ENCODE measurements around the gene CEP57L1. TPM values are rescaled to one million over a fixed set of nuclear protein-coding genes. Genes with fewer than 3 reads are reported as not detected.
"Not testable (repeated sequence)": the region's sequence is repeated elsewhere in the genome, so short reads cannot be mapped to it uniquely, and the experiment has no call there.

The CEP57L1 gene
- total RNA-seq, 1 experiment from 2014 or later, result 77.3 TPM

- DNase-seq (ENCODE audit: low read depth), result peak; percentile 68
Observed at GRCh38 chr6:109073344-109074132, 21.8 kb upstream of the CEP57L1 start.

DNA sequence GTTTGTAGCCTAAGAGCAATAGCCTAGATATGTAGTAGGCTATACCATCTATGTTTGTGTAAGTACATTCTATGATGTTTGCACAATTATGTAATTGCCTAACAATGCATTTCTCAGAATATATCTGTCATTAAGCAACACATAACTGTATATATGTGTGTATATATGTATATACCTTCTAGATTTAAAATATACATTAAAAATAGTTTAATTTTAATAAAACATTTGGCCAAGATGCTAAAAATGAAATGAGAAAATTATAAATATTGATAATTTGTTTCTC lies 21.2 kb upstream of the CEP57L1 start:
- no peak for DNase-seq (ENCODE audit: low read depth)

DNA sequence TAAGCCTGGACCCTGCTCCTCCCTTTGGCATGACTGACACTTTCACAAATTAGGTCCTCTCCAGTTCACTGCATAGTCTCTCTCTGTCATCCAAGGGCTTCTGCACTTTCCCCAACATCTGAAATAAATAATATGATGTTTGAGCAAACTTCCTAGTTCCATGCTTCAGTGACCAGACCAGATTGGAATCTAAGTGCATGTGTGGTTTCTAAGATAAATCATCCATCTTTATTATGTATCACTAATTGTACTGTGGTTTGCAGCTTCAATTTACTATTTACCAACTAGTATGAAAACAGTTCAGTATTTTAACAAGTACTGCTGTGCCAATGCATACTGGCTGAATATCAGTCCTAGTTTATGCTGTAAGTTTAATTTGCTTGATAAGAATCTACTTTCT lies 19.4 kb upstream of the CEP57L1 start:
- no peak for DNase-seq (ENCODE audit: low read depth)

DNA sequence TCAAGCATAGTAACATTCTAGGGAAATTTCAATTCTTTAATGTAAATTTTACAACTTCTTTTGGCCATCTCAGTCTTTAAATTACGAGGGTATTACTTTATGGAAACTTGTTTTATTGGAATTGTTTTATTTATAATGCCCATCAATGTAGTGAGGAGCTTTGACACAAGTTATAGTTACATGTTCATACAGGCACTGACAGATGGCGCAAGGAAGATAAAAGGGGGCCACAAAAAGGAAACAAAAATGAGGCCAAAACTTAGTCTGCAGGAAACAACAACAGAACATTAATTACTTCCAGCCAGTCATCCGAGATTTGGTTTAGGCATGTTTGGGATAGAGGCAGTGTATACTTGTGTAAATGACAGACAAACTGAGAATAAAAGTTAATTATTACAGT lies 18.9 kb upstream of the CEP57L1 start:
- no peak for DNase-seq (ENCODE audit: low read depth)

- DNase-seq (ENCODE audit: low read depth), result no peak
Observed at GRCh38 chr6:109079981-109080380, 15.3 kb upstream of the CEP57L1 start.

- DNase-seq (ENCODE audit: low read depth), result no peak
Observed at GRCh38 chr6:109081026-109081425, 14.3 kb upstream of the CEP57L1 start.

- no peak for DNase-seq (ENCODE audit: low read depth)
Observed at GRCh38 chr6:109081516-109082187, 13.7 kb upstream of the CEP57L1 start.

- DNase-seq (ENCODE audit: low read depth), result peak; percentile 7
Observed at GRCh38 chr6:109082188-109082577, 13.1 kb upstream of the CEP57L1 start.

GRCh38 chr6:109083657-109084056 lies 11.7 kb upstream of the CEP57L1 start:
- DNase-seq (ENCODE audit: low read depth), result no peak

- DNase-seq (ENCODE audit: low read depth), result not testable (repeated sequence)
Observed at GRCh38 chr6:109084146-109084545, 11.2 kb upstream of the CEP57L1 start.

DNA sequence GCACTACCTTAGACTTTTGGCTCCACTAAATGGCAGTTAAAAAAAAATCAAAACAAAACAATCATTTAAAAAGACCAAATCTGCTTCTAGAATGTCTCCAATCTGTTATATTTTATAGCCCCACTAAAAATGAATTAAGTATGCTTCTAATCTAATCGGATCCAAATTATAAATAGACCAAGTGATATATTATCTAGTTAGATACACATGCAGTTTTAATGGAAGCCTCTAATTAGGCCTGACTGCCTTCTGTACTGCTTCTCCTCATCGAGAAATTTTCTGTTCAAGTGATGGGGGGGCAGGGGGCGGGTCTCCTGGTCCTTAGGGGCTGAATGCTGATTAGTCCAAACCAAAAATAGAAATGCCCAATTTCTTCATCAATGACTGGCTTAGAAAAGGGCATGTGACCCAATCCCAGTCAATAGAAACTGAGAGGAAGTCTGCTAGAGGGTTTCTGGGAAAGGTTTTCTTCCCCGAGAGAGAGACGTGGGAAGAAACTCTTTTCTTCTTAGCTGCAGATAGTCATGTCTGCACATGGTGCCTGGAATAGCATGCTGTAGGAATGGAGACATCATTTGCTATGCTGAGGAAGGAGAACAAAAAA lies 7.5 kb upstream of the CEP57L1 start:
- peak; percentile 59 for DNase-seq (ENCODE audit: low read depth)

DNA sequence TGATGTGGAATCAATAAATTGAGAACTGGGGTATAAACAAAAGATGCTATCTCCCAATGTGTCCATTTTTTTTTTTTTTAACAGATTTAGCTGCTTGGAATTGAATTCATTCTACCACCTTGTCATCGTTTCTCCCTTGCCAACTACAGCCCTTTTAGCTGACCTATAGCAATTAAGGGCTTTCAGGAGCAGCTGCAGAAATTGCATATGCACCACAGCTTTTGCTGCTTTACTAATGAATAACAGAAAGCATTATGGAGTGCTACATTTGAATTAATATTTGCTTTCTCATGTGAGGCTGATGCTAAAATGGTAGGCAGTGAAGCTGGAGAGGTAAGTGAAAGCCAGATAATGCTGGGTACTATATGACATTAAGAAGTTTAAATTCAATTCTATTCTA lies 6.3 kb upstream of the CEP57L1 start:
- no peak for DNase-seq (ENCODE audit: low read depth)

DNA sequence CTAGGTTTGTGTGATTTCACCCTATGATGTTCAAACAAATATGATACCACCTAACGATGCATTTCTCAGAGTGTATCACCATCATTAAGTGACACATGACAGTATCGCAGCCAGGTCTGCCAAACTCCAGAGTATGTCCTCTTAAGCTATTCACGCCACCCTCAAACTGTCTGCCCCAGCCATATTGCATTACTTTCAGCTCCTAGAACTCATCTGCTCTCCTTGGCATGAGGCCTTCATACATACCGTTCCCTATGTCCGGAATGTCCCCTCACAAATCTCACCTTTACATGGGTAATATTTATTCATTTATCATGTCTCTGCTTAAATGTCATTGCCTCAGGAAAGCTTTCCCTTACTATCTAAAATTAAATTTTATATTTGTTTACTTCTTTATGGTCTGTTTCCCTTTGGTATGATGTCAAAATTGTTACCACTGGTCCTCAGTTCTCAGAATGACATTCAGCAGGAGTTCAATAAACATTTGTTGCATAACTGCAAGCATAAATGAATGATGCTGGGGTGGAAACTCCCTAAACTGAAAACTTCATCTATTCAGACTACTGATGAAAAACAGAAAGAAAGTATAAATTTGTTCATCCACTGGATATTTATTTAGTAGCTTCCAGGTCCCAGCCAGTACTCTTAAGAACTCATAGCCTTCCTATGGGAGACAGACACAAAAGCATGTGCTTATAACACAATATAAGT lies 3.8 kb upstream of the CEP57L1 start:
- no peak for DNase-seq (ENCODE audit: low read depth)

DNA sequence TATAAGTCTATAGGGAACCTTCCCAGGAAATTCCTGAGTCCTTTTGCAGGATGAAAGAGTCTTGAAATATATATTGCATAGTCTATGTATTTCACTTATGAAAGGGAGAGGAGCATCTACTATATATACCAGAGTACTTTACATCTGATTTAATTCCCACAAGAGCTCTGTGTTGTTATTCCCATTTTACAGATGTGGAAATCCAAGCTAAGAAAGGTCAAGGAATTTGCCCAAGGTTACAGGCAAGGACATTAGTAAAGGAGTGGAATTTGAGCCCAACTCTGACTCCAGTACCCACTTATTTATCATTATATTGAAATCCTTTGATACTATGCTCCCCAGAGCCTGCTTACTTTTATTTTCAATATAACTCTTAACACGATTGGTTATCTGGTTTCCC lies 3.2 kb upstream of the CEP57L1 start:
- DNase-seq (ENCODE audit: low read depth), result no peak

GRCh38 chr6:109093732-109094415 lies 1.4 kb upstream of the CEP57L1 start:
- peak; percentile 15 for DNase-seq (ENCODE audit: low read depth)

DNA sequence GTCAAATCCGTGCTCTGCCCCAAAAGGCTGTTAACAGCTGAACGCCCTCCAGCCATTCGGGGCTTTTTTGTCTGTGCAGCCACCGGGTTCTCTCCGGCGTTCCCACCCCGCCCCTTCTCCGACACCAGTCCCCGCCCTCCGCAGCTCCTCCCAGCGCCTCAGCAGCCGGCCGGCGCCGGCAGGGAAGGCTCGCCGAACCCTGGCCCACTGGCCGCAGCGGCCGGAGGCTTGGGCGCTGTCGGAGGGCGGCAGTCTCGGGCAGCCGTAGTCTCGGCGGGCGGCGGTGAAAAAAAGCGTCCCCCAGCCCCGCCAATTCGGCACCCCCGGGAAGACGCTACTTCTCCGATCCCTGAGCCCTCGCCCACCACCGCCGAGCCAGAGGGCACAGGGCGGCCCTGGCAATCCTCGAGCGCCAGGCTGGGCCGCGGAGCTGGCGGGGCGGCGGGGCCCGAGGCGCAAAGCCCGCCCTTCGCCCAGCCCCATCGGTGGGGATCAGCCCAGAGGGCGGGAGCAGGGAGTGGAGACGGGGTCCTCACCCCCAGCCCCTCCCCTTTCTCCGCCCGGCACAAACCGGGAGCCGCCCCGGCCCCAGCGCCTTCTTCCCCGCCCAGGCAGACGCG lies 781 bp upstream of the CEP57L1 start, which contains the start of gene SESN1:
Gene SESN1, minus strand, starts transcription at position 431 of the 620 bp plus-strand sequence. CDS start 773 bp downstream, outside the sequence.
- DNase-seq (ENCODE audit: low read depth), result peak; percentile 96

- DNase-seq (ENCODE audit: low read depth), result no peak
Observed at GRCh38 chr6:109095835-109096084, 453 bp downstream of the CEP57L1 start.

DNA sequence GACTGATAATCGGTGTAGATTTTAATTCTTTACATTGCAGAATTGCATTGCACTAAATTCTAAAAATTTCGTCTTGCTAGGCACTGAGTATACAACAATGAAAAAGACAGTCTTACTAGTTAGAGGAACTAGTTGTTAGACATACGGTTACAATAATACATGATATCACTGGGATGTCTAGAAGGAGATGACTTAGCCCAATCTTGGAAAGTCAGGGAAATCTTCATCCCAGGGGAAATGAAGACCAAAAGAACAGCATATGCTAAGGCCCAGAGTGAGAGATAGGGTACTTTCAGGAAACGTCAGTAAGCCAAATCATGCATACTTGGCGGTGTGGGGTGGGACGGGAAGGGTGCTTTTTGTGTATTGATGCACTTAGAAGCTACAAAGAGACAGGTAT lies 901 bp downstream of the CEP57L1 start:
- DNase-seq (ENCODE audit: low read depth), result peak; percentile 14

DNA sequence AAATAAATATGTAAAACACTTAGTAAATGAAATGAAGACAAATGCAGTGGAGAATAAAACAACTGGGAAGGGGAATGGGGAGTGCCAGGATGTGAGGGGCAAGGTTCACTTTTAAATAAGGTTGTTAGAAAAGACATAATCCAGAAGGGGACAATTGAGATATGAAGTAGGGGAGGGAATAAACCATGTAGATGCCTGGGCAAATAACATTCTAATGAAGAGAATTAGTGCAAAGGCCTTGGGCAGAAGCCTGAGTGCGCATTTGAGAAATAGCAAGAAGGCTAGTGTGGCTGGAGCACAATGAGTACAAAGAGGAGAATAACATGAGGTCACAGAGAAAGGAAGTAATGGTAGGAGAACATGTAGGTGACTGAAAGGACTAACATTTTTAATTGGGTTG lies 2.4 kb downstream of the CEP57L1 start:
- no peak for DNase-seq (ENCODE audit: low read depth)

DNA sequence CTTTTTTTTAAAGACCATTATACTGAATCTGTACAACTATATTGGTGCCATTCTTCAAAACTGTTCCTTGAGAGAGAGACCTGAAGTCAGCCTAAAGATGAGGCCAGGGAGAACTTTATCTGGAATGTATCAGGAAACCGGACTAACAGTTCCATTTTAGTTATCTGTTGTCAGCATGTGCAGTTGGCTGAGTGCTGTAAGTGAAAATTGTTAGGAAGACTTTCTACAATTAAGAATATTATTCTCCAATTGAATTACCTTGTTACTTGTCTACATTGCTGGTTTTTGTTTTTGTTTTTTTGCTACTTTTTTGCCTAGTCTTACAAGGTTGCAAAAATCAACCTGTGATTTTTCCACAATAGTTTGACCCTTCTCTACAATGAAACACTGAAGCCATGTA lies 7.5 kb downstream of the CEP57L1 start:
- no peak for DNase-seq (ENCODE audit: low read depth)

DNA sequence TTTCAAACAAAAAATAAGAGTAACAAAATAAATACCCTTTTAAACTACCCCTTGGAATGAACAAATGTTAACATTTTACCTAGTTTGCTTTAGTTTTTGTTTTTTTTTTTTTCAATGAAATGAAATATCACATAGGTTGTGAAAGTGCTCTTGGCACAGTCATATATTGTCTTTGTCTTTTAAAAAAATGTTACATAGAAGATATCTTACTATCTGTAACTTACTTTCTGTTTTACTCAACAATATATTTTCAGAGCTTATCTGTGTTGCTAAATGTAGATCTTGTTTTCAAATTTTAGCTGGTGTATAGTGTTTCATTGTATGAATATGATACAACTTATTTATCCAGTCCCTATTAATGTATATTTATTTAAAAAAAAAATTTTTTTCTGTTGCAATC lies 8.6 kb downstream of the CEP57L1 start:
- no peak for DNase-seq (ENCODE audit: low read depth)

- DNase-seq (ENCODE audit: low read depth), result no peak
Observed at GRCh38 chr6:109104512-109104911, 9.2 kb downstream of the CEP57L1 start.

Data from RPMI7951 (cell line).